Nephron progenitor cell (in vitro differentiated cells): Measurements from ENCODE around the gene CCDC175.

Experiments used
- DNase-seq: peaks from one replicate; pipeline ENCODE4 v3.0.0; 2021
- H3K27ac Mint-ChIP-seq: 2 replicates; pipeline ENCODE4 v1.8.0; 2021; ENCODE audit warnings: mild to moderate bottlenecking, moderate library complexity, mixed read lengths
- H3K27me3 Mint-ChIP-seq: 2 replicates; pipeline ENCODE4 v1.8.0; 2021; ENCODE audit warnings: mild to moderate bottlenecking, low read depth, mixed read lengths; ENCODE audit not compliant: poor library complexity
- H3K36me3 Mint-ChIP-seq: 2 replicates; pipeline ENCODE4 v1.8.0; 2021; ENCODE audit warnings: low read depth, mixed read lengths
- H3K4me1 Mint-ChIP-seq: 2 replicates; pipeline ENCODE4 v1.8.0; 2021; ENCODE audit warnings: mixed read lengths
- H3K4me3 Mint-ChIP-seq: 2 replicates; pipeline ENCODE4 v1.8.0; 2021; ENCODE audit warnings: mild to moderate bottlenecking, moderate library complexity, mixed read lengths
- H3K9me3 Mint-ChIP-seq: 2 replicates; pipeline ENCODE4 v1.8.0; 2021; ENCODE audit warnings: mild to moderate bottlenecking, moderate library complexity, mixed read lengths
- TF ChIP-seq, protein P1 (sequence below): fragments of 200-600 bp; sonication (generic); IDR thresholded peaks from 2 replicates; pipeline ENCODE4 v1.5.0; 2021; ENCODE audit warnings: antibody characterized with exemption

Gene CCDC175

DNA sequence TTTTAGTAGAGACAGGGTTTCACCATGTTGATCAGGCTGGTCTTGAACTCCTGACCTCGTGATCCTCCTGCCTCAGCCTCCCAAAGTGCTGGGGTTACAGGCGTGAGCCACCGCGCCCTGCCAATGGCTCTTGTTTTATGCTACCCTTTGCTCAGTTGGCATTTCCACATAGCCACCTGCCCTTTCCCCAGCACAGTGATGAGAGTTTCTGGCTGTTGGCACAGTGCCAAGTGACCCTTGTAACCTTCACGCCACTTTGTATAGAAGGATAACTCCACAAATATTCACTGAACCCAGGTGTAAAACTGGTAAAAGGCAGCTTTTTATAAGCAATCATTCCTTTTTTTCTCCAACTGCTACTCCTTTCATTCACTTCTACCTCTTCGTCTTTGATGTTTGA lies 18.5 kb upstream of the CCDC175 start:
- H3K4me3 Mint-ChIP-seq, result no peak overlapping the region
- H3K9me3 Mint-ChIP-seq, result peaks cover 13% of the 10 kb centered on the region
- H3K27me3 Mint-ChIP-seq, result no peaks in the 10 kb centered on the region
- no peaks in the 10 kb centered on the region for H3K36me3 Mint-ChIP-seq
- DNase-seq, result no peak
- H3K27ac Mint-ChIP-seq, result no peak overlapping the region
- TF ChIP-seq, protein P1, sequence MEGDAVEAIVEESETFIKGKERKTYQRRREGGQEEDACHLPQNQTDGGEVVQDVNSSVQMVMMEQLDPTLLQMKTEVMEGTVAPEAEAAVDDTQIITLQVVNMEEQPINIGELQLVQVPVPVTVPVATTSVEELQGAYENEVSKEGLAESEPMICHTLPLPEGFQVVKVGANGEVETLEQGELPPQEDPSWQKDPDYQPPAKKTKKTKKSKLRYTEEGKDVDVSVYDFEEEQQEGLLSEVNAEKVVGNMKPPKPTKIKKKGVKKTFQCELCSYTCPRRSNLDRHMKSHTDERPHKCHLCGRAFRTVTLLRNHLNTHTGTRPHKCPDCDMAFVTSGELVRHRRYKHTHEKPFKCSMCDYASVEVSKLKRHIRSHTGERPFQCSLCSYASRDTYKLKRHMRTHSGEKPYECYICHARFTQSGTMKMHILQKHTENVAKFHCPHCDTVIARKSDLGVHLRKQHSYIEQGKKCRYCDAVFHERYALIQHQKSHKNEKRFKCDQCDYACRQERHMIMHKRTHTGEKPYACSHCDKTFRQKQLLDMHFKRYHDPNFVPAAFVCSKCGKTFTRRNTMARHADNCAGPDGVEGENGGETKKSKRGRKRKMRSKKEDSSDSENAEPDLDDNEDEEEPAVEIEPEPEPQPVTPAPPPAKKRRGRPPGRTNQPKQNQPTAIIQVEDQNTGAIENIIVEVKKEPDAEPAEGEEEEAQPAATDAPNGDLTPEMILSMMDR, result no peak
- no peaks in the 10 kb centered on the region for H3K4me1 Mint-ChIP-seq

GRCh38 chr14:59591641-59592370 lies 15.2 kb upstream of the CCDC175 start:
- H3K27ac Mint-ChIP-seq, result no peak overlapping the region
- no peak for DNase-seq
- peaks cover 13% of the 10 kb centered on the region for H3K9me3 Mint-ChIP-seq

GRCh38 chr14:59588101-59588500 lies 11.5 kb upstream of the CCDC175 start:
- Mint-ChIP-seq H3K9me3 (peaks cover 13% of the 10 kb centered on the region), H3K27ac (no peak overlapping the region), H3K4me1 (peaks cover 14% of the 10 kb centered on the region), H3K36me3 (no peaks in the 10 kb centered on the region), H3K27me3 (no peaks in the 10 kb centered on the region), H3K4me3 (no peak overlapping the region)
- no peak for DNase-seq
- TF ChIP-seq, protein P1, result no peak

More at GRCh38 chr14:59591641-59592370, 15.2 kb upstream of the CCDC175 start:
- TF ChIP-seq, protein P1, result no peak
- H3K4me3 Mint-ChIP-seq, result no peak overlapping the region
- H3K27me3 Mint-ChIP-seq, result no peaks in the 10 kb centered on the region
- H3K4me1 Mint-ChIP-seq, result no peaks in the 10 kb centered on the region
- no peaks in the 10 kb centered on the region for H3K36me3 Mint-ChIP-seq

DNA sequence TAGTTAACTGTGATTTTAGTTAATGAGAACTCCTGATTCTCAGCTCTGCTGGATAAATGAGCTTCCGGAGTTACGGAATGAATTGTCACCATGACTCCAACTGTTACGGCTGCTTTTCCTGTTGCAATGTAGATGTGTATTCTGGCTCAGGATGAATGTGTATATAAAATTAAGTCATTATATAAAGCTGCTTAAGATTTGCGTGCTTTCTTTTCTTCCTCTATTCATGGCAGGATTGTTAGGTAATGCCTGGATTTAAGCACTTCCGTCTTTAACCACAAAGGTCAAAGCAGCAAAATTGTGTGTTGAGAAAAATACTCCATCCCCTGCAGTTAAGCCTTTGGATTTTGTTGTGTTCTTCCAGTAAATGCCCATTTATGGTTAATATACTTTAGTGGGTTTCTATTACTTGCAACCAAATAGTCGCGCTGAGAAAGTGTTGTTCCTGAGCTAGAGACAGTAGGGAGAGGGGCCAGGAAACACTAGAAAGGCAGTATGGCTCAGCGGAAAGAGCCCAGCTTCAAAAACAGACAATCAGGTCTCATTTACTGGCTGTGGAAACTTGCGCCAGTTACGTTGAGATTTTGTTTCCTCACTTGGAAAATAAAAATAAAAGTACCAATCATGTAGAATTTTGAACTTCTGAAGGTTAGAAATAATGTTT lies 9.4 kb upstream of the CCDC175 start:
- peaks cover 3% of the 10 kb centered on the region for H3K27me3 Mint-ChIP-seq
- DNase-seq, result no peak
- peaks cover 14% of the 10 kb centered on the region for H3K4me1 Mint-ChIP-seq
- H3K9me3 Mint-ChIP-seq, result no peaks in the 10 kb centered on the region
- no peak overlapping the region for H3K4me3 Mint-ChIP-seq
- no peak overlapping the region for H3K27ac Mint-ChIP-seq
- TF ChIP-seq, protein P1, result no peak
- H3K36me3 Mint-ChIP-seq, result no peaks in the 10 kb centered on the region

DNA sequence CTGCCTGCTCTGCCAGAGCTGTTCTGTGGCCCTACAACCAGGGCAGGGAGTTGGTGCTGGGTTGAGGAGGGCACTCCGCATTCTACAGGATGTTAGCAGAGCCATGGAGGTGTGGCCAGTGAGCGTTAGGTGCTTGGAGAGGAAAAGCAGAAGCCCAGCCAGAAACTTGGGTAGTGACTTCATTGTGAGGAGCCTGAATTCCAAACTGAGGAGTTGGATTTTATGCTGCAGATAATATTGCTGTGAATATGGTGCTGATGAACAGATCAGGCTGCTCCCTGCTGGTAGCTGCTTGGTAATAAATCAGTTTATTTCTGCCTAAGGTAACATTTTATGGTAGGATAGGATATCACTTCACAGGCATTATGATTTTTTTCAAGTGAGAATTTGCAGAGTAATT lies 7.1 kb upstream of the CCDC175 start:
- Mint-ChIP-seq H3K36me3 (no peaks in the 10 kb centered on the region), H3K4me3 (no peak overlapping the region), H3K27ac (no peak overlapping the region)

More for the DNA sequence above, 7.1 kb upstream of the CCDC175 start:
- Mint-ChIP-seq H3K4me1 (peaks cover 14% of the 10 kb centered on the region), H3K27me3 (peaks cover 3% of the 10 kb centered on the region), H3K9me3 (no peaks in the 10 kb centered on the region)
- no peak for DNase-seq
- TF ChIP-seq, protein P1, result no peak
